DND-41 (cell line): ENCODE results near the gene NAPA.

Experiments used
- ATAC-seq: fragments of 200-7000 bp; cut with Tn5 transposase; 3 replicates; pipeline ENCODE4 v1.9.1; 2021; ENCODE audit warnings: low read depth; ENCODE audit not compliant: insufficient read depth
- DNase-seq: peaks from one replicate; pipeline ENCODE4 v3.0.0-alpha.2; 2020
- H2AFZ ChIP-seq: 2 replicates; pipeline ENCODE4 v1.6.0; 2012; ENCODE audit warnings: low read depth, low read length
- H3K27ac ChIP-seq: 2 replicates; pipeline ENCODE4 v1.5.1; 2012; ENCODE audit warnings: low read length, inconsistent platforms
- H3K27me3 ChIP-seq: fragments of 200-600 bp; sonication (generic); 2 replicates; pipeline ENCODE4 v1.6.0; 2012; ENCODE audit warnings: low read length, mild to moderate bottlenecking, inconsistent platforms; ENCODE audit not compliant: insufficient read depth, poor library complexity
- H3K36me3 ChIP-seq: 2 replicates; pipeline ENCODE4 v1.5.1; 2012; ENCODE audit warnings: low read length, inconsistent platforms; ENCODE audit not compliant: insufficient read depth
- H3K4me1 ChIP-seq: 2 replicates; pipeline ENCODE4 v1.5.1; 2012; ENCODE audit warnings: mild to moderate bottlenecking, low read length; ENCODE audit not compliant: insufficient read depth
- H3K4me2 ChIP-seq: 2 replicates; pipeline ENCODE4 v1.6.0; 2012; ENCODE audit warnings: mild to moderate bottlenecking, moderate library complexity, low read length, inconsistent platforms; ENCODE audit not compliant: insufficient read depth
- H3K4me3 ChIP-seq, 2 experiments: fragments of 200-600 bp in 1 of 2; shearing (Covaris generic) in 1 of 2; 2 replicates each; pipeline ENCODE4 v1.5.1; 2012 to 2016; ENCODE audit warnings: inconsistent platforms in 2 of 2, low read length in 2 of 2, mild to moderate bottlenecking in 2 of 2, low read depth in 1 of 2, moderate library complexity in 1 of 2
- H3K79me2 ChIP-seq: 2 replicates; pipeline ENCODE4 v1.6.0; 2012; ENCODE audit warnings: low read length, inconsistent platforms; ENCODE audit not compliant: insufficient read depth
- H3K9ac ChIP-seq: 2 replicates; pipeline ENCODE4 v1.6.0; 2012; ENCODE audit warnings: low read depth, mild to moderate bottlenecking, inconsistent platforms, low read length, moderate library complexity
- H3K9me3 ChIP-seq: 2 replicates; pipeline ENCODE4 v1.5.1; 2012; ENCODE audit warnings: low read length, moderate library complexity, mild to moderate bottlenecking, inconsistent platforms; ENCODE audit not compliant: insufficient read depth, severe bottlenecking
- H4K20me1 ChIP-seq: 2 replicates; pipeline ENCODE4 v1.6.0; 2012; ENCODE audit warnings: low read length; ENCODE audit not compliant: insufficient read depth
- CTCF ChIP-seq: IDR thresholded peaks from 2 replicates; pipeline ENCODE4 v1.5.1; 2012; ENCODE audit warnings: borderline replicate concordance, low read length, moderate library complexity, mild to moderate bottlenecking; ENCODE audit not compliant: poor library complexity, severe bottlenecking; ENCODE audit errors: extremely low read depth
- EZH2 ChIP-seq: IDR thresholded peaks from 3 replicates; pipeline ENCODE4 v1.6.1; 2012; ENCODE audit warnings: borderline replicate concordance, low read depth, mild to moderate bottlenecking, moderate library complexity, low read length, inconsistent platforms; ENCODE audit not compliant: severe bottlenecking

Gene NAPA

GRCh38 chr19:47469719-47470118 is 45.1 kb downstream of the NAPA start:
- DNase-seq (no peak), ATAC-seq (no peak)
- TF ChIP-seq EZH2 = no peak
- no peak for TF ChIP-seq CTCF
- H3K4me3 ChIP-seq = no peak overlapping the region
- H3K9me3 ChIP-seq = no peaks in the 10 kb centered on the region
- H2AFZ ChIP-seq = no peak overlapping the region
- no peak overlapping the region for H3K4me2 ChIP-seq
- no peaks in the 10 kb centered on the region for H3K79me2 ChIP-seq
- H3K27ac ChIP-seq = no peak overlapping the region
- no peaks in the 10 kb centered on the region for H3K36me3 ChIP-seq
- H3K9ac ChIP-seq = no peak overlapping the region
- no peaks in the 10 kb centered on the region for H3K27me3 ChIP-seq
- H4K20me1 ChIP-seq = peaks cover 23% of the 10 kb centered on the region
- H3K4me1 ChIP-seq = peaks cover 10% of the 10 kb centered on the region

- H3K79me2 ChIP-seq = no peaks in the 10 kb centered on the region
- H4K20me1 ChIP-seq = peaks cover 23% of the 10 kb centered on the region
- no peak for DNase-seq
- no peaks in the 10 kb centered on the region for H3K9me3 ChIP-seq
- H3K9ac ChIP-seq = no peak overlapping the region
- no peaks in the 10 kb centered on the region for H3K36me3 ChIP-seq
- H3K27ac ChIP-seq = no peak overlapping the region
- no peak overlapping the region for H3K4me3 ChIP-seq
- no peak for ATAC-seq
- H2AFZ ChIP-seq = no peak overlapping the region
- no peak overlapping the region for H3K4me2 ChIP-seq
- TF ChIP-seq EZH2 = no peak
- TF ChIP-seq CTCF = no peak
- peaks cover 10% of the 10 kb centered on the region for H3K4me1 ChIP-seq
- no peaks in the 10 kb centered on the region for H3K27me3 ChIP-seq
These were observed 45.5 kb downstream of the NAPA start for GRCh38 chr19:47469363-47469700.

DNA sequence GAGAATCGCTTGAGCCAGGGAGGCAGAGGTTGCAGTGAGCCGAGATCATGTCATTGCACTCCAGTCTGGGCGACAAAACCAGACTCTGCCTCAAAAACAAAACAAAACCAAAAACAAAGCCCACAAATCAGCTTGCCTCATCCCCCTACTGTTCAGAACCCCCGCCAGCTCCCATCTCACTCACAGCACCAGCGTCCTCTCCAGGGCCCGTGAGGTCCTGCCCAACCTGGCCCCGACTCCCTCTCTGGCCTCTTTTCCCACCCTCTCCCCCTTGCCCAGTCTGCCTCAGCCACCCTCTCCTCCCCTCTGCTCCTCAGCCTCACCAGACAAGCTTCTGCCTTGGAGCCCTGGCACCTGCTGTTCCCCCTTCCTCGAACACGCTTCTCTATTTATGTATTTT is 46.9 kb downstream of the NAPA start:
- no peak overlapping the region for H3K4me3 ChIP-seq
- ATAC-seq (no peak), DNase-seq (no peak)
- H4K20me1 ChIP-seq = peaks cover 16% of the 10 kb centered on the region
- no peak overlapping the region for H3K9ac ChIP-seq
- TF ChIP-seq CTCF (no peak), EZH2 (no peak)
- H3K36me3 ChIP-seq = no peaks in the 10 kb centered on the region
- H3K27me3 ChIP-seq = no peaks in the 10 kb centered on the region
- H3K4me2 ChIP-seq = no peak overlapping the region
- H3K9me3 ChIP-seq = no peaks in the 10 kb centered on the region
- H3K79me2 ChIP-seq = no peaks in the 10 kb centered on the region
- no peak overlapping the region for H3K27ac ChIP-seq
- H3K4me1 ChIP-seq = peaks cover 10% of the 10 kb centered on the region
- H2AFZ ChIP-seq = no peak overlapping the region

DNA sequence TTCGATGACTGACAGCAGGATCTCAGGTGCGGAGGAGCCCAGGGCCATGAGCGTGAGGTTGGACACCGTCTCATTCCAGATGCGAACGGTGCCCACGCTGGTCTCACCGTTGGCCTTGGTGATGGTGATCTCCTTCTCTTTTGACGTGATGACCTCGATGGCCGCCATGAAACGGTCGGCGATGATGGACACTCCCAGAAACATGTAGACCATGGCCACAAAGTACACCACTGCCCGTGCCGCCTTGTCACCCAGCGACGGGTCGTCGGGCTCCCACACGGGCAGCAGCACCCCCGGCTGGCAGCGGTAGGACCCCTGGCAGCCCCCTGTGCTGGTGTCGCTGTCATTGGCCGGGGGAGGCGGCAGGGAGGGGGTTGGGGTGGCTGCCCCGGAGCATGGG is 48.9 kb downstream of the NAPA start:
- peaks cover 7% of the 10 kb centered on the region; the same call in 1 of the 2 replicates for H4K20me1 ChIP-seq
- H3K36me3 ChIP-seq = no peaks in the 10 kb centered on the region
- DNase-seq (no peak), ATAC-seq (no peak)
- TF ChIP-seq CTCF (no peak), EZH2 (no peak)
- no peaks in the 10 kb centered on the region for H3K9me3 ChIP-seq
- H3K79me2 ChIP-seq = no peaks in the 10 kb centered on the region
- no peaks in the 10 kb centered on the region for H3K27me3 ChIP-seq
- no peak overlapping the region for H3K4me3 ChIP-seq
- no peak overlapping the region for H3K27ac ChIP-seq
- H3K4me1 ChIP-seq = no peaks in the 10 kb centered on the region
- no peak overlapping the region for H2AFZ ChIP-seq
- H3K9ac ChIP-seq = no peak overlapping the region
- H3K4me2 ChIP-seq = no peak overlapping the region
